UCSD-AML1 (cell line): Measurements from ENCODE around the gene DPF3.

Experiments
- DNase-seq: peaks from one replicate; lab custom pipeline; 2025; ENCODE audit not compliant: unreplicated experiment; lab: John Stamatoyannopoulos, UW

The DPF3 gene

GRCh38 chr14:72577521-72577920 is 316.4 kb downstream of the DPF3 start:
- no peak for DNase-seq

- DNase-seq: no peak
Observed at GRCh38 chr14:72576258-72576657, 317.6 kb downstream of the DPF3 start.

- DNase-seq: no peak
Observed at GRCh38 chr14:72574715-72575114, 319.2 kb downstream of the DPF3 start.

- DNase-seq: no peak
Observed at GRCh38 chr14:72573725-72574417, 320.0 kb downstream of the DPF3 start.
